Dedifferentiated amniotic fluid mesenchymal stem cell (primary cell): ENCODE measurements around the gene PAPSS1.
"Not testable (repeated sequence)": the region's sequence is repeated elsewhere in the genome, so short reads cannot be mapped to it uniquely, and the experiment has no call there.

ENCODE experiments used
- DNase-seq: peaks from one replicate; pipeline ENCODE4 v3.0.0-alpha.2; 2016; ENCODE audit errors: extremely low spot score

Gene PAPSS1

GRCh38 chr4:107726131-107726925, 6.3 kb upstream of the PAPSS1 start:
- DNase-seq, result not testable (repeated sequence)

GRCh38 chr4:107725281-107725859, 5.3 kb upstream of the PAPSS1 start:
- DNase-seq, result no peak

- DNase-seq, result not testable (repeated sequence)
Measured at GRCh38 chr4:107723331-107723730, 3.3 kb upstream of the PAPSS1 start.

DNA sequence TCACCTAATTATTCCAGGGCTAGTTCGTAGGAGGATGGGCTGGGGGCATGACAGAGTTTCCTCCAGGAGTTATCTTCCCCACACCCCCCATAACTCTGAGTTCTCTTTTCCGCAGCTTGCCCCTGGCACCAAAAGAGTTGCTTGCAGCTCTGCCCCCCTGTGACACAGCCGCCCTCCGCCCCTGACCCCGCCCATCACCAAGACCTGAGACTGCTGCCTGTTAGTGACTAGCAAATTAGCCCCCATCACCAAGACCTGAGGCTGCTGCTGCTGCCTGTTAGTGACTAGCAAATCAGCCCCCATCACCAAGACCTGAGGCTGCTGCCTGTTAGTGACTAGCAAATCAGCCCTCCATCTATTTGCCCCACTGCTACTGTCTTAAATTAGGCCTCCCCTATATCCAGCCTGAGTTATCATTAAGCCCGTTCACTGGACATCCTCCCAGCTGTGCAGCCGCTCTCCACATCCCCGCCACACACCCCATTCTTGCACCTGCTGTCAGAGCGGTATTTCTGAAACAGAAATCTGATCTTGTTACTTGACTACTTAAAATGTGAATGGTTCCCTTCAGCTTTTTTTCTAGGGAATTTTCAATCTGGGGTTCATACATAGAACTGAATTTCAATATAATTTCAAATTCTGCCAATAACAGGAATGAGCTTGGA, 1.5 kb upstream of the PAPSS1 start:
- no peak for DNase-seq

- peak; percentile 22 for DNase-seq
Measured at GRCh38 chr4:107719207-107719921, 670 bp downstream of the PAPSS1 start.

DNA sequence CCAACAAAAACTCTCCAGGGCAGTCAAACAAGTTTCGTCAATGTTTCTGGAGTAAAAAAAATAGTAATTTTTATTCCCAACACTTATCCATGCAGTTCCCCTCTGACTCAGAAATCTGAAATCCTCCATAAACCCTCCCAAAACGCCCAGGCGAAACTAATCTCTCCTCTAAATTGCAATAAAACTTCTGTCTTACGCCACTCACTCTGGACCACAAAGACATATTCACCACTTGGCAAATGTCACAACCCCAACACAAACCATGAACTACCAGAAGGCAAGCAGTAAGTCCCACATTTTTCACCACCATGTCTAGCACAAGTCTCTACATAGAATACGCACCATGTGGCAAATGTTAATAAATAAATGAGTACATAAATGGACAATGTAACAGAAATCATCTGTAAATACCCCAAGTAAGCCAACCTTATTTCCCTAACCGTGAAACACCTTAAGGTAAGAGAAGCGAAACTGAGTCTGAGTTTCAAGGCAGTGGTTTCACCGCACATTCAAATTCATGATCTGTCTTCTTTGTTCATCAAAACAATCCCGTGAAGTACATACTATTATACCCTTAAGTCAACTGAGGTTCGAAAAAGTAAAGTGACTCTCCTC, 1.6 kb downstream of the PAPSS1 start:
- no peak for DNase-seq

- DNase-seq, result no peak
Measured at GRCh38 chr4:107714256-107714655, 5.8 kb downstream of the PAPSS1 start.

DNA sequence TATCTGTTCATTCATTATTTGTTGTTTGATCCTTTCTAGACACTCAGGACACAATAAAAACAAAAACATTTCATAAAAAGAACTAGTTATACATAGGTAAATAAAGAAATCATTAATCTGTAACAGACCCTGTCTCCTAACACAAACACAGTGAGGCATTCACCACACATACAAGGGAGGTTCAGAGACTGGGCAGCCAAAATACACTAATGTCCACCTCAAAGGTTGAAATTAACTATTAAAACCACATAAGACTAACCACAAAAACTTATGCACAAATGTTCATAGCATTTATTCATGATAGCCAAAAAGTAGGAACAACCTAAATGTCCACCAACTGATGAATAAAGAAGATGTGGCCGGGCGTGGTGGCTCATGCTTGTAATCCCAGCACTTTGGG, 7.8 kb downstream of the PAPSS1 start:
- no peak for DNase-seq

DNA sequence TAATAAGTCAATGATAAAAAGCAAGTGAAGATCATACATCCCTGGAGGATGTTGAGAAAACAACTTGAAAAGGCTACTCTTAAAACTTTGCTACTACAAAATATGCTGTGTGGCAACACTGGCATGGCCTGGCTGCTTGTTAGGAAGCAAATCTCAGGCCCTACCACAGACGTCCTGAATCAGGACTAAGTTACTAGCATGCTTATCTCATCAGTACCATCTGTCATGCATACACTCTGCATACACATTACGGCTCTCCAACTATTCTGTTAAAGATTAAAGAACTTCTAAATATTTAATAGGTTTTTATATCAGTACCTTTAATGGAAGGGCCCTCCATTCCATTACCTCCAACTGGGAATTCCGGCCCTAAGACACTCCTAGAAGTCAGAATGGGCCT, 8.2 kb downstream of the PAPSS1 start:
- DNase-seq, result no peak

DNA sequence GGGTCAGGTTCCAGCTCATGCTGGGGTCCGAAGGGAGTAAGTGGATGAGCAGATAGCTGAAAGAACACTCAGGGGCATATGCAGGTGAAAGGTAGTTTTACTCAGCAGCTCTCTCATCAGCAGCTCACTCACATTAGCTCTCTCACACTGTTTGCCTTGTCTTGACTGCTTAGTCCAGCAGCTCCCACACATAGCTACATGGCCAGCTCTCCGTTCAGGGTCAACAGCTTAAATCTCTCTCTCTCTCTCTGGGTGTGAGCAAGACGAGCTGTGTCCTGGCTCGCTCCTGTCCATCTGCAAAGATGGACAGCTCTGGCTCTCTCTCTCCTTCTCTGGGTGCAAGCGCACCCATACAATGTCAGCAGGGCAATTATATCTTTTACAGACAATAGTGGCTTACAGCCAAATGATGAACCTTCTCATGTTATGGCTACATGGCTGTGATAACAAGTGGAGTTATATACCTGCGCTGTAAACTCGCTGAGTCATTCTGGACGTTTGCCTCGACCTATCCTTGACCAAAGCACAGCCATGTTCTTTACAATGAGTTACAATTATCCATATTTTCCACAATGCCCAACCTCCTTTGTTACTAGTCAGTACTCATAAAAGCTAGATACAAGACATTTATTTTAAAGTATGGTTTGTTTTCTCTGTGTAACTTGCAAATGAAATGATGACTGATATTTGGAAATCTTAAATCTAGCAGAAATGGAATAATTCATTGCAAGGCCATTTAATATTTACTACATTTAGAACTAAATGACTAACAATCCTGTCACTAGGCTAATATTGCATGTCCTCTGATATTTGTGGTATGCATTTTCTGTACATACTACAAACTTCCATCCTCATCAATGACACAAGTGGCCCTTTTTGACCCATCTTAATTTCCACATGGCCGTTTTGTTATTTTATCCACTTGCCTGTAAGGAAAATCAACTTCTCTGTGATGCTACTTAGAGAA, 9.3 kb downstream of the PAPSS1 start:
- no peak for DNase-seq

DNA sequence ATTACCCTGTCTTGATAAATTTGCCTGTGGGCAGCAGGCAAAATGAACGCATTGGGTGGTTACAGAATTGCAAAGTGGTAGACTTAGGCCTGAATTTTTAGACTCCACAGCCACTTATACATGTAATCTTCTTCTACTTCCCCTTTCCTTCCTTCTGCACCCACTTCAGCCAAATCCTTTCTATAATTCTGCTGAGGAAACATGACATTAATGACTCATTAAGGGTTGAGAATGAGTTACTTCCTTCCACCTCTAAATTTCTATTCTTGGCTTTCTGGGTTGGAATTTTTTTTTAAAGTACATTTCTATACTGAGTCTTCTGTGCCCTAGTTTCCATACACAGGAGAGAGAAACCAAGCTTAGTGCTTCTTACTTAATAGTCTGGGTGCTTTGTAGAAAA, 10.1 kb downstream of the PAPSS1 start:
- DNase-seq, result no peak

GRCh38 chr4:107708225-107708624, 11.8 kb downstream of the PAPSS1 start:
- DNase-seq, result no peak

GRCh38 chr4:107705742-107706556, 14.1 kb downstream of the PAPSS1 start:
- no peak for DNase-seq

GRCh38 chr4:107701565-107701964, 18.5 kb downstream of the PAPSS1 start:
- no peak for DNase-seq

GRCh38 chr4:107699466-107700206, 20.4 kb downstream of the PAPSS1 start:
- no peak for DNase-seq

DNA sequence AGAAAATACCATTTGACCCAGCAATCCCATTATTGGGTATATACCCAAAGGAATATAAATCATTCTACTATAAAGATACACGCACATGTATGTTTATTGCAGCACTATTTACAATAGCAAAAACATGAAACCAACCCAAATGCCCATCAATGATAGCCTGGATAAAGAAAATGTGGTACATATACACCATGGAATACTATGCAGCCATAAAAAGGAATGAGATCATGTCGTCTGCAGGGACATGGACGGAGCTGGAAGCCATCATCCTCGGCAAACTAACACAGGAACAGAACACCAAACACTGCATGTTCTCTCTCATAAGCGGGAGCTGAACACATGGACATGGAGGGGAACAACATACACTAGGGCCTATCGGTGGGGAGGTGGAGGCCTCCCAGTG, 23.8 kb downstream of the PAPSS1 start:
- DNase-seq, result not testable (repeated sequence)

DNA sequence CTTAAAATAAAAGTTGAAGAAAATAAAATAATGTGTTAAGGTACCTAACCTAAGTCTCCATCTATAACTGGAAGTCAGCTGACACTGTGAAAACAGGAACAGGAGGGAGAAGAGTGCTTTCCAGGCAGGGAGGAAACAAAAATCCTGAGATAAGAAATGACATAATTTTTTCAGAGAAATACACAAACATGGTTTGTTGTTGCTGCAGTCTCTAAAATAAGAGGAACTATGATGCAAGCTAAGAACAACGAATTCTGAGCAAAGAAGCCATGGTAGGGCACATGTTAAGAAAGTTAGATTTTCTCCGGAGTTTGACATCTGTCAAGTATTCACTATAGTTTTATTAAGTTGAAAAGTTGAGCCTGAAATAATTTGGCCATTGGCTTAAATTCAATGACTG, 26.9 kb downstream of the PAPSS1 start:
- no peak for DNase-seq

DNA sequence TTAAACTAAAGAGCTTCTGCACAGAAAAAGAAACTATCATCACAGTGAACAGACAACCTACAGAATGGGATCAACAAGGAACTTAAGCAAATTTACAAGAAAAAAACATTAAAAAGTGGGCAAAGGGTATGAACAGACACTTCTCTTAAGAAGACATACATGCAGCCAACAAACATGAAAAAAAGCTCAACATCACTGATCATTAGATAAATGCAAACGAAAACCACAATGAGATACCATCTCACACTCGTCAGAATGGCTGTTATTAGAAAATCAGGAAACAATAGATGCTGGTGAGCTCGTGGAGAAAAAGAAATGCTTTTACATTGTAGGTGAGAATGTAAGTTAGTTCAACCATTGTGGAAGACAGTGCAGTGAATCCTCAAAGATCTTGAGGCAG, 27.8 kb downstream of the PAPSS1 start:
- DNase-seq, result no peak

GRCh38 chr4:107691378-107691777, 28.7 kb downstream of the PAPSS1 start:
- DNase-seq, result no peak
